Osteocyte (in vitro differentiated cells): ENCODE results near the gene ZFP30. TPM values are rescaled to one million over a fixed set of nuclear protein-coding genes. Genes with fewer than 3 reads are reported as not detected.

Experiments used
- DNase-seq: peaks from one replicate; pipeline ENCODE4 v3.0.0; 2021; ENCODE audit warnings: mixed read lengths; ENCODE audit not compliant: unreplicated experiment; ENCODE audit errors: extremely low spot score
- H3K27ac Mint-ChIP-seq: one replicate; pipeline ENCODE4 v1.8.0; 2021; ENCODE audit warnings: mild to moderate bottlenecking, mixed read lengths; ENCODE audit not compliant: unreplicated experiment
- H3K27me3 Mint-ChIP-seq: one replicate; pipeline ENCODE4 v1.8.0; 2021; ENCODE audit warnings: mixed read lengths; ENCODE audit not compliant: unreplicated experiment
- H3K36me3 Mint-ChIP-seq: one replicate; pipeline ENCODE4 v1.8.0; 2021; ENCODE audit warnings: mixed read lengths; ENCODE audit not compliant: unreplicated experiment
- H3K4me1 Mint-ChIP-seq: one replicate; pipeline ENCODE4 v1.8.0; 2021; ENCODE audit warnings: mixed read lengths; ENCODE audit not compliant: unreplicated experiment
- H3K4me3 Mint-ChIP-seq: one replicate; pipeline ENCODE4 v1.8.0; 2021; ENCODE audit warnings: mild to moderate bottlenecking, moderate library complexity, mixed read lengths; ENCODE audit not compliant: unreplicated experiment
- H3K9me3 Mint-ChIP-seq: one replicate; pipeline ENCODE4 v1.8.0; 2021; ENCODE audit warnings: mixed read lengths; ENCODE audit not compliant: unreplicated experiment
- CTCF ChIP-seq: fragments of 200-600 bp; sonication (generic); IDR thresholded peaks from 2 replicates; pipeline ENCODE4 v1.5.0; 2021; ENCODE audit warnings: antibody characterized with exemption, mild to moderate bottlenecking, moderate library complexity
- total RNA-seq: library from RNA; stranded (reverse); gene quantifications from 2 replicates; pipeline ENCODE4 v1.2.1, GENCODE V29; 2021

Gene ZFP30
- total RNA-seq, 1 donor from 2014 or later = 16.0 TPM

- Mint-ChIP-seq H3K9me3 (peaks cover 60% of the 10 kb centered on the region), H3K4me3 (no peak overlapping the region), H3K4me1 (no peaks in the 10 kb centered on the region), H3K27me3 (no peaks in the 10 kb centered on the region), H3K36me3 (peaks cover 74% of the 10 kb centered on the region), H3K27ac (no peak overlapping the region)
- DNase-seq = no peak
- no peak for TF ChIP-seq CTCF
These were observed 90.5 kb downstream of the ZFP30 start for GRCh38 chr19:37564624-37565369.

Other genes with a start within 250 kb of the ZFP30 start
- 6.2 and 7.1 TPM in 2 replicates for gene ZNF569, start 188.0 kb downstream of the ZFP30 start, total RNA-seq
- 7.3 and 8.1 TPM in 2 replicates for gene ZNF570, start 186.1 kb downstream of the ZFP30 start, total RNA-seq
- 10.8 TPM in 2 replicates for gene ZNF793, start 148.5 kb downstream of the ZFP30 start, total RNA-seq
- gene ZNF571, start 60.7 kb downstream of the ZFP30 start, total RNA-seq = 5.9 and 8.1 TPM in 2 replicates
- 1.4 and 1.9 TPM in 2 replicates for gene ZNF540, start 60.6 kb downstream of the ZFP30 start, total RNA-seq
- gene ZNF607, start 64.3 kb upstream of the ZFP30 start, total RNA-seq = 6.9 and 8.6 TPM in 2 replicates
- gene ZNF573, start 124.1 kb upstream of the ZFP30 start, total RNA-seq = 12.7 and 13.3 TPM in 2 replicates